A673 (cell line): Measurements from ENCODE around the gene CLSTN2. TPM values are rescaled to one million over a fixed set of nuclear protein-coding genes. Genes with fewer than 3 reads are reported as not detected.

Experiments
- BruUV-seq: library from RNA; stranded (reverse); fragments of 400-500 nt; replicated peaks from 2 replicates; lab custom pipeline; 2021; lab: Mats Ljungman, UMichigan
- CTCF ChIA-PET: fragments of 300-600 bp; sonication (Branson Sonifier 250); formaldehyde crosslinking; loops from one replicate; lab custom pipeline; 2022; ENCODE audit warnings: antibody characterized with exemption; lab: Charles Lee
- POLR2A ChIA-PET: fragments of 300-600 bp; sonication (Branson Sonifier 250); formaldehyde crosslinking; loops from one replicate; lab custom pipeline; 2022; ENCODE audit warnings: antibody characterized with exemption; ENCODE audit not compliant: low non-redundant PET; lab: Charles Lee
- DNase-seq: peaks from one replicate; pipeline ENCODE4 v3.0.0-alpha.2; 2015; ENCODE audit warnings: low spot score
- H3K27ac ChIP-seq: fragments of 200-600 bp; sonication (generic); 2 replicates; pipeline ENCODE4 v1.5.1; 2016; ENCODE audit warnings: mixed run types, low read depth, mild to moderate bottlenecking, mixed read lengths, antibody characterized with exemption, low read length; ENCODE audit not compliant: poor library complexity, severe bottlenecking
- H3K27me3 ChIP-seq: fragments of 200-600 bp; sonication (generic); replicated peaks from 2 replicates; pipeline ENCODE4 v1.6.1; 2017; ENCODE audit warnings: mixed run types, low read depth, mild to moderate bottlenecking, mixed read lengths, antibody characterized with exemption, low read length; ENCODE audit not compliant: insufficient read depth, poor library complexity
- H3K36me3 ChIP-seq: fragments of 200-600 bp; sonication (generic); 2 replicates; pipeline ENCODE4 v1.6.1; 2016; ENCODE audit warnings: mixed run types, mild to moderate bottlenecking, mixed read lengths, antibody characterized with exemption, low read length; ENCODE audit not compliant: insufficient read depth, poor library complexity, severe bottlenecking
- H3K4me1 ChIP-seq: fragments of 200-600 bp; sonication (generic); 2 replicates; pipeline ENCODE4 v1.6.1; 2017; ENCODE audit warnings: mixed run types, mild to moderate bottlenecking, mixed read lengths, antibody characterized with exemption, low read length; ENCODE audit not compliant: insufficient read depth, poor library complexity, severe bottlenecking
- H3K4me3 ChIP-seq: fragments of 200-600 bp; sonication (generic); 2 replicates; pipeline ENCODE4 v1.5.1; 2016; ENCODE audit warnings: low read depth, mixed run types, mild to moderate bottlenecking, mixed read lengths, low read length; ENCODE audit not compliant: poor library complexity, severe bottlenecking
- H3K9me3 ChIP-seq: fragments of 200-600 bp; sonication (generic); 2 replicates; pipeline ENCODE4 v1.6.1; 2016; ENCODE audit warnings: mixed run types, low read depth, mild to moderate bottlenecking, mixed read lengths, antibody characterized with exemption, low read length; ENCODE audit not compliant: poor library complexity, severe bottlenecking
- CTCF ChIP-seq: fragments of 300-800, 200-600 bp; sonication (generic); conservative IDR thresholded peaks from 2 replicates; pipeline ENCODE4 v1.5.1; 2017; ENCODE audit warnings: low read depth, mild to moderate bottlenecking, antibody characterized with exemption, low read length, moderate library complexity, mixed read lengths
- EZH2 ChIP-seq: fragments of 200-600 bp; sonication (generic); IDR thresholded peaks from 2 replicates; pipeline ENCODE4 v1.6.1; 2017; ENCODE audit warnings: borderline replicate concordance, low read depth, mild to moderate bottlenecking, mixed read lengths, antibody characterized with exemption, low read length; ENCODE audit not compliant: poor library complexity, severe bottlenecking
- intact Hi-C: fragments of 100-400 bp; cut with micrococcal nuclease; formaldehyde crosslinking; loops from one replicate; pipeline ENCODE4 v1.10.0; 2022; ENCODE audit not compliant: unreplicated experiment
- total RNA-seq: library from RNA; stranded (reverse); gene quantifications from 2 replicates; pipeline ENCODE4 v1.2.3, GENCODE V29; 2021

CLSTN2 gene
- total RNA-seq, 1 experiment from 2014 or later = 50.7 TPM

GRCh38 chr3:140443806-140444205 lies 508.8 kb downstream of the CLSTN2 start:
- H3K9me3 ChIP-seq = no peaks in the 10 kb centered on the region
- H3K4me3 ChIP-seq = no peak overlapping the region
- CTCF ChIA-PET = no interaction called here
- BruUV-seq = no TSS peak
- DNase-seq = no peak
- no peaks in the 10 kb centered on the region for H3K27me3 ChIP-seq
- H3K27ac ChIP-seq = no peak overlapping the region
- POLR2A ChIA-PET = no interaction called here
- no peak for TF ChIP-seq EZH2
- no peak for TF ChIP-seq CTCF
- no peaks in the 10 kb centered on the region for H3K4me1 ChIP-seq
- intact Hi-C loops = no loop called here
- no peaks in the 10 kb centered on the region for H3K36me3 ChIP-seq

DNA sequence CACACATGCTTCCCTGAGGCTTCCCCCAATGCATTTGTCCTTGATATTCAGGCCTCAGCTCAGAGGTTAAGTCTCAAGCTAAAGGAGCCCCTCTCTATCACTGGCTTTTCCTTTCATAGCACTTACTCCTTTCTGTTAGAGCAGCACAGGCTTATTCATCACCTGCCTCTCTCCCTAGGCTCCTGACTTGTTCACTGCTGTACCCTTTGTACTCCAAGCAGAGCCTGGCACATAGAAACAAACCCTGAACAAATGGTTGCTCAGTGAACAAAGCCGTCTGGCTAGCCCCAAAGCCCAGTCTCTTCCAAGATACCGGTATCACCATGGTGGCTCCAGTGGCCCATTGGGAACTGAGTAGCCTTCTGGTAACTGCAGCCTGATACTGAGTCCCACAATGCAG lies 511.7 kb downstream of the CLSTN2 start:
- ChIA-PET POLR2A (no interaction called here), CTCF (no interaction called here)
- H3K27ac ChIP-seq = no peak overlapping the region
- H3K9me3 ChIP-seq = no peaks in the 10 kb centered on the region
- no peak overlapping the region for H3K4me3 ChIP-seq
- no peak for TF ChIP-seq EZH2
- TF ChIP-seq CTCF = no peak
- no peaks in the 10 kb centered on the region for H3K27me3 ChIP-seq
- intact Hi-C loops = no loop called here
- H3K4me1 ChIP-seq = no peaks in the 10 kb centered on the region
- no peak for DNase-seq
- no peaks in the 10 kb centered on the region for H3K36me3 ChIP-seq
- no TSS peak for BruUV-seq

DNA sequence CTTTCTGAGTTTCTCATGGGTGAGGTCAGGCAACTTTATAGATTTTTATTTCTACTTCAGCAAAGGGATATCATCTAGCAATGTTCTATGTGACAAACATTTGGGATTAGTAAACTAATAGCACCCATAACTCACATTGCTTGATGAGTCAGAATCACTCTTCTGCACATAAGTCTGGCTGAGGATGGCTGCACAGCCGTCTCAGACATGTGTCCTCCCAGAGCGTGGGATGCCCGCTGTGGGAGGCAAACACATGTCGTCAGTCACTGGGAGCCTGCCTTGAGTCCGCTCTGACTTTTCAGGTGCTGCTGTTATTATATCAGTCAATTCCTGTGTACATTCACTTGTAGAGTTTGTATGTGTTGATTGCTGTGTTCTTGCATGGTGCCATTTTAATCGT lies 512.2 kb downstream of the CLSTN2 start:
- POLR2A ChIA-PET = no interaction called here

More for the DNA sequence above, 512.2 kb downstream of the CLSTN2 start:
- Histone ChIP-seq H3K4me3 (no peak overlapping the region), H3K9me3 (no peaks in the 10 kb centered on the region), H3K4me1 (no peaks in the 10 kb centered on the region), H3K27me3 (no peaks in the 10 kb centered on the region), H3K27ac (no peak overlapping the region), H3K36me3 (no peaks in the 10 kb centered on the region)
- CTCF ChIA-PET = no interaction called here
- no peak for TF ChIP-seq EZH2
- TF ChIP-seq CTCF = no peak
- no peak for DNase-seq
- no TSS peak for BruUV-seq
- intact Hi-C loops = no loop called here
